Tibial artery (tissue), 4 donors: ENCODE data around the gene C4BPB.

ENCODE experiments used
- DNase-seq, 2 donors: peaks; one replicate each; pipeline ENCODE4 v3.0.0-alpha.2; 2019
- H3K27ac ChIP-seq, 2 donors: fragments of 200-600 bp; sonication (generic) in 1 of 2; 1 replicate in 1 of 2; 2 replicates in 1 of 2; pipeline ENCODE4 v1.5.1; 2018 to 2019; ENCODE audit warnings: mild to moderate bottlenecking in 1 of 2
- H3K27me3 ChIP-seq, 2 donors: fragments of 200-600 bp; sonication (generic) in 1 of 2; one replicate each; pipeline versions ENCODE4 v1.5.1 to v1.6.0; 2016 to 2019
- H3K36me3 ChIP-seq, 3 donors: fragments of 200-600 bp; sonication (generic) in 2 of 3; one replicate each; pipeline ENCODE4 v1.5.1; 2016 to 2019; ENCODE audit warnings: mild to moderate bottlenecking in 2 of 3
- H3K4me1 ChIP-seq, 4 donors: fragments of 200-600 bp; sonication (generic) in 2 of 4; 1 replicate in 3 of 4; 2 replicates in 1 of 4; pipeline ENCODE4 v1.5.1; 2016 to 2019
- H3K4me3 ChIP-seq, 2 donors: fragments of 200-600 bp; sonication (generic) in 1 of 2; 1 replicate in 1 of 2; 2 replicates in 1 of 2; pipeline ENCODE4 v1.5.1; 2018 to 2019; ENCODE audit warnings: mild to moderate bottlenecking in 2 of 2
- H3K9me3 ChIP-seq, 3 donors: fragments of 200-600 bp; sonication (generic) in 1 of 3; one replicate each; pipeline ENCODE4 v1.5.1; 2016 to 2019
- CTCF ChIP-seq, 2 experiments: fragments of 200-600 bp in 1 of 2; fragments of 450-650 bp in 1 of 2; IDR thresholded peaks; one replicate each; pipeline ENCODE4 v1.5.1; 2017 to 2019; ENCODE audit warnings: antibody characterized with exemption in 2 of 2, mild to moderate bottlenecking in 1 of 2, moderate library complexity in 1 of 2
- intact Hi-C: fragments of 100-400 bp; cut with DNase I; formaldehyde crosslinking; loops from one replicate; pipeline ENCODE4 v1.15.0; 2023; ENCODE audit warnings: low total_unique reads

C4BPB gene

DNA sequence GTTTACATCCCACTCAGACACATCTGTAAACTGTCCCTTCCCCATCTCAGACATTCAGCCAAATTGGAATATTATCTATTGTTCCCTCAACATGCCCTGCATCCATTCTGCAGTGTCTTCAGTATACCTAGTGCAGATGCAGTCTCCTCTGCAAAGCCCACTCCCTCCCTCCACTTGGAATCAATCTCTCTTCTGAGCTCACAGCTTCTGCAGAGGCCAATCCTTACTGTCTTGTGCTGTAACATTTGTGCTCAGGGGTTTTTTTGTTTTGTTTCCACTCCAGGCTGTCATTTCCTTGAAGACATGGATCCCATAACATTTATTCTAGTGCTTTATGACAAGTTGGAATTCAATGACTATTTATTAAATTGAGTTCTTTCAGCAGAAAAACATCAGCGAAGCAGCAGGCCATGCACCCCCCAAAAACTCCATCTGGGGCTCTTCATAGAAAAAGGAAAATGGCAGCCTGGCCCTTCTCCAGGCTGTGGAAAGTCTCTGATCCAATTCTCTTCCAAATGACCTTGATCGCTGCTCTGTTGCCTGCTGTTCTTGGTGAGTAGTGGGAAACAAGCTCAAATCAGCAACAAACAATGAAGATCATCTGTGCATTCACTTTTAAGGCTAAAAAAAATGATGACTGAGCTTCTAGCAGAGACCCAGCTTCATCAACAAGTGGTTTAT, 24.1 kb downstream of the C4BPB start:
- TF ChIP-seq CTCF (IDR thresholded peaks at IDR 0.05) = no peak
- H3K9me3 ChIP-seq = no peaks in the 10 kb centered on the region
- H3K27ac ChIP-seq = no peak overlapping the region
- no peaks in the 10 kb centered on the region for H3K36me3 ChIP-seq
- H3K27me3 ChIP-seq = peaks cover 0 to 4% of the 10 kb centered on the region in 2 donors
- no peak overlapping the region for H3K4me3 ChIP-seq
- intact Hi-C loops = no loop called here
- no peak for DNase-seq
- no peaks in the 10 kb centered on the region for H3K4me1 ChIP-seq

DNA sequence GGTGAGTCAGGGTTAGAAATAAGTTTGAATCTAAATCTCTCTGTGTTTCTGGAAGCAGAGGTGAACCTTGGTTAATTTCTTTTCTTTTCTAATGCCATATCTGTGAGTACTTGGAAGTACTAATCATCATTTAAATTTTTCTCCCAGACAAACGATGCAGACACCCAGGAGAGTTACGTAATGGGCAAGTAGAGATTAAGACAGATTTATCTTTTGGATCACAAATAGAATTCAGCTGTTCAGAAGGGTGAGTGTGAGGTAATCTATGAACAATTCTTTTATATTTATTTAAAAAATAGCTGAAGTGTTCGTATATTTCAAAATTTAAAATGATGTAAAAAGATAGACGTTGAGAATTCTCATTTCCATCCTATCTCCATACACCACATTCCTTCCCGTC, 26.6 kb downstream of the C4BPB start:
- TF ChIP-seq CTCF (IDR thresholded peaks at IDR 0.05) = no peak
- intact Hi-C loops = no loop called here
- H3K9me3 ChIP-seq = no peaks in the 10 kb centered on the region

GRCh38 chr1:207124389-207124788, 35.7 kb downstream of the C4BPB start:
- H3K4me1 ChIP-seq = no peaks in the 10 kb centered on the region
- peaks cover 0 to 9% (median 0%) of the 10 kb centered on the region in 3 donors for H3K36me3 ChIP-seq
- peaks cover 0 to 23% (median 17%) of the 10 kb centered on the region in 3 donors for H3K9me3 ChIP-seq
- no peaks in the 10 kb centered on the region for H3K27me3 ChIP-seq
- no peak overlapping the region for H3K27ac ChIP-seq
- intact Hi-C loops = no loop called here
- no peak overlapping the region for H3K4me3 ChIP-seq
- TF ChIP-seq CTCF (IDR thresholded peaks at IDR 0.05) = no peak
- no peak for DNase-seq

More for the DNA sequence above, 26.6 kb downstream of the C4BPB start:
- no peaks in the 10 kb centered on the region for H3K27me3 ChIP-seq
- H3K4me3 ChIP-seq = no peak overlapping the region
- H3K36me3 ChIP-seq = no peaks in the 10 kb centered on the region
- no peak overlapping the region for H3K27ac ChIP-seq
- DNase-seq = no peak
- H3K4me1 ChIP-seq = no peaks in the 10 kb centered on the region

DNA sequence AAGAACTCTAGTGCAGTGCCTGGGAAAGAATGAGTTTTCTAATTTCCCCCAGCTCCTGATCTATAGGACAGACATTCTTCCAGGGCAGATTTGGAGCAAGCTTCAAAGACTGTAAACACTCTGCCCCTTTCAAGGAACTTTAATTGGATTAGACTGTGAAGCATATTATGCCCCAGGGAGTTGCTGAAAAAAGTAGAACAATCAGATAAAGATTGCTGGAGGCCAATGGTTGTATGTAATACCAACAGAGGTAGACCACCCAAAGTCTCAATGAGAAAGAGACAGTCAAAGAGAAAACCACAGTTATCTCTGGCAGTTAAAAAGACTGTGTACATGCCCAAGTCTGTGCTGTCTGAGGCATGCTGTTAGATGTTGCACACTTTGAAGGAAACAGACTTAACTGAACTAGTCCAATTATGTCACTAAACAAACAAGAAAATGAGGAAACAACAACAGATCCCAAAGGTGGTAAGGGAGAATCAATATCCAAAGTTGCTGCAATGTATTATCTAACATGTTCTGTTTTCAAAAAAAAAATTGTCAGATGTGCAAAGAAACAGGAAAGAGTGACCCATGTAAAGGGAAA, 39.8 kb downstream of the C4BPB start:
- Histone ChIP-seq H3K27ac (no peak overlapping the region), H3K36me3 (peaks cover 0 to 9% (median 7%) of the 10 kb centered on the region in 3 donors)

GRCh38 chr1:207129053-207129452, 40.4 kb downstream of the C4BPB start:
- Histone ChIP-seq H3K4me1 (no peaks in the 10 kb centered on the region), H3K9me3 (peaks cover 0 to 37% (median 22%) of the 10 kb centered on the region in 3 donors), H3K27ac (no peak overlapping the region), H3K4me3 (no peak overlapping the region), H3K36me3 (peaks cover 0 to 9% (median 7%) of the 10 kb centered on the region in 3 donors), H3K27me3 (no peaks in the 10 kb centered on the region)
- intact Hi-C loops = no loop called here
- no peak for DNase-seq
- no peak for TF ChIP-seq CTCF (IDR thresholded peaks at IDR 0.05)

More for the DNA sequence above, 39.8 kb downstream of the C4BPB start:
- Histone ChIP-seq H3K9me3 (peaks cover 0 to 37% (median 22%) of the 10 kb centered on the region in 3 donors), H3K4me1 (no peaks in the 10 kb centered on the region), H3K4me3 (no peak overlapping the region), H3K27me3 (no peaks in the 10 kb centered on the region)
- intact Hi-C loops = no loop called here
- TF ChIP-seq CTCF (IDR thresholded peaks at IDR 0.05) = no peak
- DNase-seq = no peak
